ENCODE measurements around the gene RBKS.

GRCh38 chr2:27782701-27783100 lies 107.5 kb downstream of the RBKS start:
- no peak for TF ChIP-seq CTCF (optimal IDR thresholded peaks at IDR 0.05 in 1 of 3, IDR thresholded peaks at IDR 0.05 in 1 of 3, conservative IDR thresholded peaks at IDR 0.05 in 1 of 3; ENCODE audit: extremely low read depth in 1 of 3, insufficient read depth in 2 of 3, low read length in 3 of 3)
- no peak for TF ChIP-seq EZH2 (IDR thresholded peaks at IDR 0.05; ENCODE audit: low read length)

Measured in keratinocyte (primary cell).